NCI-H69 (cell line): ENCODE data around the gene SH3BGRL3.
"Not testable (repeated sequence)": the region's sequence is repeated elsewhere in the genome, so short reads cannot be mapped to it uniquely, and the experiment has no call there.

ENCODE experiments used
- DNase-seq: peaks from one replicate; lab custom pipeline; 2025; lab: John Stamatoyannopoulos, UW

SH3BGRL3 gene

DNA sequence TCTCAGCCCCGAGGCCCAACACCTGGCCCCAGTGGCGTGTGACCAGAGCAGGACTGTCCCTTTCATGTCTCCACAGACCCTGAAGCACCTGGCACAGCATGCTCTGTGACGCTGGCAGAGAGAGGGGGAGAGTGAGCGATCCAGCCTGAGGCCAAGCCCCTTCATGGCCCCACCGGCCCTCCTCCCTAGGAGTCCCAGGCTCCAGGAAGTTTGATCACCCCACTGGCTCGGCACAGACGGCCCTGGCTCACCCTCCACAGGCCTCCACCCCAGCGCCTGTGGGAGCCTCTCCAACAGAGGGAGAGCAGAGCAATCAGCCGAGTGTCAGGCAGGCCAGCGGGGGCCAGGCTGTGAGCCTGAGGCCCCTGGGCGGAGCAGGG, 11.0 kb downstream of the SH3BGRL3 start:
- no peak for DNase-seq

DNA sequence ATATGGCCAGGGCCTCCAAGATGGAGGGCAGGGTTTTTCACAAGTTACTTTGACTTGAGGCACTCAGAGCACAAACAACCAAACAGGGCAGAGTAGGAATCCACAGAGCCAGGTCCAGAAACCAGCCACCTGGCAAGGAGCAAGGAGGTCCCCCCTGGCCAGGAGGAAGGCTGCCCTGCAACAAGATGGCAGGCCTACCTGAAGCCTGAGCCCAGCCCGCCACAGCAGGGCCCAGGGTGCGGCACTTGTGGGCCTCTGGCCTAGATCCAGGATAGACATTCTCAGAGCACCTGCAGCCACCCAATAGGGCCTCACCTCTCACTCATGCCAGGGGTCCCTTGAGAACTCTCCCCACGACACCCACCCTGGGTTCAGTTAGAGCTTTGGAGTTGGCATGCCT, 11.5 kb downstream of the SH3BGRL3 start:
- no peak for DNase-seq

DNA sequence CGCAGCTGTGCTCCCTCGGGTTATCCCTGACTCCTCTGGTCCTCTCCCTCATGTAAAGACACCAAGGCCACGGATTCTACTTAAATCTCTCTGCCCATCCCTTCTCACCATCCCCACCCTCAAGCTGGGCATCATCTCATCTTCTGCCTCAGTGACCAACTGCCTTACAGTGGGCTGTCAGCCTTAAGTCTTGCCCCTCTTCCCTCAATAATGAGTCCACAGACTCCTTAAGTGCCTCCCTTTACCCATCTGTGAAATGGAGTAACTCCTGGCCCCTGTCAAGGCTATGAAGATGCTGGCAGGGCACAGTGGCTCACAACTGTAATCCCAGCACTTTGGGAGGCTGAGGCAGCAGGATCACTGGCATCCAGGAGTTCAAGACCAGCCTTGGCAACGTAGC, 12.1 kb downstream of the SH3BGRL3 start:
- DNase-seq = no peak

DNA sequence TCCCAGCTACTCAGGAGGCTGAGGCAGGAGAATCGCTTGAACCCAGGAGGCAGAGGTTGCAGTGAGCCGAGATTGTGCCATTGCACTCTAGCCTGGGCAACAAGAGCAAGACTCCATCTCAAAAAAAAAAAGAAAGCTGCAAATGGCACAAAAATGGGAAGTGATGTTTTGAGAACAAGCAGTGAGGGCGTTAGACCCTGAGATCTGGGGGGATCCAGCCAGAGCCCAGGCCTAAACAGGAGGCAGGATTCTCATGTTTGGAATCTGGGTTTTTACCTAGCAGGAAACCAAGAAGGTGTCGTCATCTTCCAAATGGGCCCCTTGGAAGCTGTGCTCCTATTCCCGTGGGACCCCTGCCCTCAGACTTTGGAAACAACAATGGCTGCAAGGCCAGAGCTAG, 12.8 kb downstream of the SH3BGRL3 start:
- DNase-seq = not testable (repeated sequence)

DNA sequence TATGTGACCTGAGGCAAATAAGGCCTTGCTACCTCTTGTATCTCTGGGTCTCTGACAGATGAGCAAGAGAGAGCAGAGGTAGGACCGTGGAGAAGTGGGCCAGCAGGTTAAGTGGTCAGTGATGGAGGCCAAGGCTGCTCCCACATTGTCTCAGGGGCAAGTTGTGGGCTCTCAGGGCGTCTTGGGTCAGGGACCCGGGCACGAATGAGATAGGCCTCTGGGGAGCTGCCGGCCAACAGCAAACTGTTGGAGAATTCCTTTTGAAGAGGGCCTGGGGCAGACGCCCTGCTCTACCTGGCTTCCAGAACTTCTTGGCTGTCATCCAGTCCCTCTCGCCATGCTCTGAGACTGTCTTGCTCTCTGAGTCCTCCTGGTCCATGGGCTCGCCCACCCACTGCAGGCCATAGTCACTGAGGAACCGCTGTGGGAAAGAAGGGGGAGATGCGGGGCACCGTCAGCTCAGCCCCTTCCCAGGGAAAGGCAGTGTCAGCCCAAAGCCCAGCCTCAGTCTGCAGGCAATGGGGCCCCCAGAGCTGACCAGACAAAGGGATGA, 14.1 kb downstream of the SH3BGRL3 start:
- no peak for DNase-seq

DNA sequence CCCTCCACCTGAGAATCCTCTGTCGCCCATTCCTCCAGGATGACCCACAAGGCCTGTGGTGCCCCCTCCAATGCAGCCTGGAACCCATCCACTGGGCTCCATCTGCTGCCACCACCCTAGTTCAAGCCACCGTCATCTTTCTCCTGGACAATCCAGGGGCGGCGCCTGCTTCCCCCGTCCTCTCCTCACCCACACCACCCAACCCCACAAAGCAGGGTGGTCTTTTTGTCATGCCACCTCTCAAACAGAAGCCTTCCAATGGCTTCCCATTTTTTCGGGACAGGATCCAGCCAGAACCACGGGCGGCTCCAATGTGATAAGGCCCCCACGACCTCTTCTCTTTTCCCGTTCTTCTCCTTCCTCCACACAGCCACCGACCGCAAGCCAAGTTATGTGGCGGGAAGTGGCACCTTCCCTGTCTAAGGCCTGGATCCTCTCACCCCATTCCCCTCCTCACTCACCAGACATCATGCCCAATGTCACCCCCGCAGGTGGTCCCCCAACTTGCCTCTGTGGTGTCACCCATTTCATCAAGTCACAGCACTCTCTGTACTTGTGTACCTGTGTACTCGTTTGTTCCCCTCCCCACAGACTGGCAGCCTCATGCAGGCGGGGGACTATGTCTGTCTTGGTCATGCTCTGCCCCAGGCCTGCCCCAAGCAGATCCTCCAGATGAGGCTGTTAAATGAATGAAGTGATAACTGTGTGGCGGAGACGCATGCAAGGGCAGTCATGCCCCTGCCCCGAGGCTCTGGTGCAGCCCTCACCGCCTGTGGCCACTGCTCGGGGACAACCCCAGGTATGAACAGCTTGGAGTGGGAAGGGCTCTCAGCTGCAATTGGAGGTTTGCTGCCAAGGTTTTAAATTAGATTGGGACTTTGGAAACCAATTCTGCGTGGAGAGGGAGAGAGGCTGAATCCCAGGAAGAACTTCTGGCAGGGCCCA, 15.6 kb downstream of the SH3BGRL3 start:
- no peak for DNase-seq

DNA sequence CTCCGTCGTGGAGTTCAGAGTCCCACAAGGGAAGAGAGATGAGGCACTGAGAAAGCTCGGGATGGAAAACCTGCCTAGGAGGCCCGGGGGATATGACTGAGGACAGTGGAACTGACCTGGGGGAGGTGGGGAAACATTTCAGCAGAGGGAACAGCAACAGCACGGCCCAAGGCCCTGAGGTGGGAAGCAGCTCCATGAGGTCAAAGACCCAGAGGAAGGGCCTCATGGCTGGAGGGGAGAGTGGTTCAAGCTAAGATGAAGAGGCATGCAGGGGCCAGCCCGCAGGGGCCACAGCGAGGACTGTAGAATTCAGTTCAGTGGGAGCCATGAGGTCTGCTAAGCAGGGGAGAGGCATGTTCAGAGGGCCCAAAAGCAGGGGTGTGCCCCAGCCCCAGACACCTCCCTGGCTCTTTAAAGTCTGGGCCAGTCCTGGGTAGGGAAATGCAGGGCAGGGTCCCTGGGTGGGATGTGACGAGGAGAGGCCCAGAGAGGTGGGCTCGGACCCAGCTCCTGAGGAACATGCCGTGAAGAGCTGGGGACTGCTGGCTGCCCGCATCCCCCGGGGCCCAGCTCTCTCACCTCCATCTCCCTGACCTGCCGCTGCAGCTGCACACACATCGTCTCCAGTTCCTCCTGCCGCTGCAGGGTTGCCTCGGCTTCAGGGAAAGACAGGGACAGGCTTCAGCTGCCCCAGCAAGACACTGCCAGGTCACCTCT, 16.6 kb downstream of the SH3BGRL3 start:
- DNase-seq = no peak

DNA sequence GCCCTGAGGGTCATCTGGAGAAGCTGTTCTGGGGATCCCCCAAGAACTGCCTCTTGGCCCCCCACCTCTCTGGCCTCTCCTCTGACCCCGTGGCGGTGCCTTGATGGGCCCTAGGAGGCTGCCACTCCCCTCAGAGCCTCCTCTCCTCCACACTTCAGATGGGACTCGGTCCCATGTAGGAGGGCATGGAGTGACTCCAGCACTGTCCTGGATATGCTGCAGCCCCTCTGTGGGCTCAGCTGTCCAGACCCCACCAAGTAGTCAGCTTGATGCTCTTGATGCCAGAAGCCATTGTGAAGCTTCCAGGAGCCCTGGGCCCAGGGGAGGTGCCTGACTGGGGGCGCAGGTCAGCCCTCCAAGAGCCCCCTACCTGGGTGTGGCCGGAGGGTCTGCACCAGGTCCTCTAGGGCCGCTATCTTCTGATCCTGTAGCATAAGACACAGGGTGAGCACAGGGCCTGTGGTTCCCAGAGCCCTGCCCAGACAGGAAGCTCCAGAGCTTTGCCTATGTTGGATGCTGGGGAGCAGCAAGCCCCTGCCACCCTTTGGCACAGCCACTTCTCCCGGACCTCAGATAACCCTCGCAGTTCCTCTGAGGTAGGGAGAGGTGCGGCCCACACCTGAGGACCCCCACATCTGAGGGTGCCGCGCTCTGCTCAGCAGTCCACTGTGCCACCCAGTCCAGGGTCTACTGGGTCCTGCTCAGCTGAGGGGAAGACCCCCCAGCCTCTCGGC, 17.3 kb downstream of the SH3BGRL3 start:
- no peak for DNase-seq

DNA sequence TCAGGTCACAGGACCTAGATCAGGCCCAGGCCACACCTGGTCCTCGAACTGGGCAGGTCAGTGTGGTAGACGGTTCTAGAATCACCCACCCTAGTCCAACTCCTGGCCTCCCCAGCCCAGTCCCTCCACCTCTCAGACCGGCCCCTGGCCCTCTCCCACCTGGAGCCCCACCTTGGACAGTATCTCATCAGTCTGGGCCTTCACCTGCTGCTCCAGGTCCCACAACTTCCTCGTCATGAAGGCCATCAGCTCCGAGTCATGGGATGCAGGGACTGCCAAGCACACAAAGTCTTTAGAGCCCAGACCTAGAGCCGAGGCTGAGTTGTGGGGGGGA, 17.9 kb downstream of the SH3BGRL3 start:
- DNase-seq = no peak

DNA sequence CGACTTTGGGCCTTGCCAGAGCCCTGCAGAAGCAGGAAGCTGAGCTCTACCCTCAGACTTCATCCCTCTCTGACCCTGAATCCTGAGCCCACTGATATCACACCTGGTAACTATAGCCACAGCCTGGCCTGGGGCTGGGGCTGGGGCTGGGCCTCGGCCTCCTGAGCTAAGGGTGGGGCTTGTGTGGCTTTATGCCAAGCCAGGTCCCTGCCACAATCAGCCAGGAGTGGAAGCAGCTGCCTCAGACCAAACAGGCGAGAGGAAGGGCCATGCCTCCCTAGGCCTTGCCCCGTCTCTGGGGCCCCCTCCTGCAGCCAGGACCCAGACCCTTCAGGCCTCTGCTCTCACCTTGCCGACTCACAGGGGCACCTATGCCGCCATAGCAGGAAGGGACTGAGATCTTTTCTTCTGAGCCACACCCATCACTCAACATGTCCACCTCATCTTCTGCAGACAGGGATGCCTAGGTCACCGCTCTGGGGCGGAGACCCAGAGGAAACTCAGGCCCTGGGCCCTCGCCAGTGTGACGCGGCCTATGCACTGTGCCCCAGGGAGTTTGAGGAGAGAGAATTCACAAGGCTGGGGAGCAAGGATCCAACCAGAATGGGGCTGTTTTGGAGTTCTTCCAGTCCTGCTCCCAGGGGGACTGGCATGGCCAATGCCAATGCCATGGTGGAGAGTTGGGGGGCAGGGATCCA, 20.8 kb downstream of the SH3BGRL3 start:
- DNase-seq = no peak

DNA sequence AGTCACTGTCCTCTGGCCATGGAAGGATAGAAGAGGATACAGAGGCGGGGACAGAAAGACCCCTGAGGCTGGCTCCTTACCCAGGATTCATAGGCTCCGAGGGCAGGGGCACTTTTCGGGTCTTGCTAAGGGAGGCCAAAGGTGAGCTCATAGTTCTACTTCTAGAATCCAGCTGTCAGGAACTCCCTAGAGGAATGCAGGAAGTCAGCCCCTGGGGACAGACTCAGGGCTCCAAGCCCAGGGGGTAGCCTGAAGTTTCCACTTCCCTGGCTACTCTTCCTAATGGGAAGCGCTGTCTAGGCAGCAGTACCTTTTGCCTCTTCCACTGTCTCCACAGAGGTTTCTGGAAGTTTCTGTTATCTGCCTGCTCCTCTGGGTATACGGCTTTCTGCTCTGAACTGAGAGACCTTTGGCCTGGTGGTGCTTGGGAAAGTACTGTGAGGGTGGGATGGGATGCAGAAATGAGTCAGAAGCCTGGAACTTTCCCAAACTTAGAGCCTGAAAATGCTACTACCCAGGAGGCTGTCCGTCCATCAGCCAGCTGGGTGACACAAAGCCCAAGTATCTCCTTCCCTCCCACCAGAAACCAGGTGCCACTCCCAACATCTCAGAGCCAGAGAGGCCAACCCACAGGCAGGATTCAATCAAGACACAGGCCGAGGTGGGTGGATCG, 23.0 kb downstream of the SH3BGRL3 start:
- no peak for DNase-seq

DNA sequence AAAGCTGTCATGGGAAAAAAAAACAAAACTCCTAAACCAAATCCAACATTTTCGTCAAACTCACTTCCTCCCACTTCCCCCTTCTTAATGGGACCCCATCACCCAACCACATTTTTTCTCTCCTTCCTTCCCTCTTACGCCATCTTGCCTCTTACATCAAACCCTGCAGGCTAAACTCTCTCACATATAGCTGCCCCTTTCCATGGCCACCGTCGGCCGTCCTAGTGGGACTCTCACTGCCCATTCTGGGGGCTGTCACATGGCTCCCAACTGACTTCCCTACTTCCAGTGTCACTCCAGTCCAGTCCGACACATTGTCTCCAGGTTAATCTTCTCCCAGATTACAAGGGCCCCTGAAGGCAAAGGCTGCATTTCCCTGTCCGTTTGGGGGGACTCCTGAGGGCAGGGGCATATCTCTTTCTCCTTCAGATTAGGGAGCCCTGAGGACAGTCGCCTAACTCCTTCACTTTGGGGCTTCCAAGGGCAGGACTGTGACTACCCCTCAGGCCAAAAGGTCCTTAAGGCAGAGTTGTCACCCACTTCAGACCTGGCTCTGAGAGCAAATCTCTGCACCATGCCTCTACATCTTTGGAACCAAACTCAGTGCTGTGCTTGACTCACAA, 25.9 kb downstream of the SH3BGRL3 start:
- DNase-seq = no peak

DNA sequence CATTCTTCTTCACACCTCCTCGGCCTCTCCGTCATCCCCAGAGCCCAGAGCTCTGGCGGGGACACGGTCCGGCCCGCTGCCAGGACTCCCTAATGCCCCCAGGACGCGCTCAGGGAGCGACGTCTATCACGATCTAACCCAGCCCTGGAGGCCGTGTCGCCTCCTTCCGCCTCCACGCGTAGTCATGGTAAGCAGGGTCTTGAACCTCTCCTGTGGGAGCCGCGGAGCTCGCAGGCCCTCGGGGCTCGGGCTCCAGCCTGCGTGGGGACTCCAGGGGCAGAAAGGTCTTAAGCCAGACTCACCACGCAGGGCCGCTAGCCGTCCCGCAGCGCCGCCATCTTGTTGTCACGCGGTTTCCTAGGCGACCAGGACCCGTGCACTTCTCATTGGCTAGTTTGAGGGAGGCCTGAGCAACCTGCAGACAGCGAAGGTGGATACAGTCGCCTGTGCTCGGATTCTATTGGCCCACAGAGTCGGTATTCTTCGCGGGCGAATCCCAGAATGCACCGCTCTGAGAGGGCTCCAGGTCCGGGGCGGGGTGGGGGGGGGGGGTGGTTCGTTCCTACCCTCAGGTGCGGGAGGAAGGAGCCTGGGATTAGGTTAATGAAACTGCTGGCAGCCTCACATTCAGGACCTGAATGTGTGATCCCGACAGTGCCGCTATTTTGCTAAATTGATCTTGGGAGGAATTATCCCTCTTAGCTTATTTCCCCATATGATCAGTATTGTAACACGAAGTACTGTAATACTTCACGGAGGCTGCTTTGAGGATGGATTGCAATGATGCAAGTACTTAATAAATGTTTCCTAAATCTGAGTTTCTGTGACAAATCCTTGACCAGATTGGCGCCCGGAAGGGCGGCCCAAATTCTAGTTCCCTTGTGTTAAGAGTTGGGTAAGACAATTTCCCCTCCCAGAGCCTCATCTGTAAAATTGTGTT, 26.7 kb downstream of the SH3BGRL3 start, which contains the start of gene UBXN11:
UBXN11 (minus strand) TSS at position 347 of the 940 bp plus-strand sequence. CDS start 3,753 bp downstream, outside the sequence.
- DNase-seq = peak; percentile 96

DNA sequence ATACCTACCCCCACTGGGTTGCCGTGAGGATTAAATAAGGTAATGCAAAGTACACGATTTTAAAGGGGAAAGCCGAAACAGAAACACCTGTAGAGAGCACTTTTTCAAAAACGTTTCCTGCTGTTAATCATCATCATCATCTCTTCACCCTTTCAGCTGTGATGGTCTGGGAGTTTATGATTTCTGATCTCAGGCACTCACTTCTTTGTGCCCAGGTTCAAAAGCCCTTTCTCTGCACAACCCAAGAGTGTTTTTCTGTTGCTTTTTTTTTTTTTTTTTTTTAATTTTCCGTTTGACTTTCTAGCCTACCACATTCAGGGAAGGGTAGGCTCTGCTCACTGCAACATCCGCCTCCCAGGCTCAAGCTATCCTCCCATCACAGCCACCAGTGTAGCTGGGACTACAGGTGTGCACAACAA, 27.5 kb downstream of the SH3BGRL3 start:
- DNase-seq = peak; percentile 30

DNA sequence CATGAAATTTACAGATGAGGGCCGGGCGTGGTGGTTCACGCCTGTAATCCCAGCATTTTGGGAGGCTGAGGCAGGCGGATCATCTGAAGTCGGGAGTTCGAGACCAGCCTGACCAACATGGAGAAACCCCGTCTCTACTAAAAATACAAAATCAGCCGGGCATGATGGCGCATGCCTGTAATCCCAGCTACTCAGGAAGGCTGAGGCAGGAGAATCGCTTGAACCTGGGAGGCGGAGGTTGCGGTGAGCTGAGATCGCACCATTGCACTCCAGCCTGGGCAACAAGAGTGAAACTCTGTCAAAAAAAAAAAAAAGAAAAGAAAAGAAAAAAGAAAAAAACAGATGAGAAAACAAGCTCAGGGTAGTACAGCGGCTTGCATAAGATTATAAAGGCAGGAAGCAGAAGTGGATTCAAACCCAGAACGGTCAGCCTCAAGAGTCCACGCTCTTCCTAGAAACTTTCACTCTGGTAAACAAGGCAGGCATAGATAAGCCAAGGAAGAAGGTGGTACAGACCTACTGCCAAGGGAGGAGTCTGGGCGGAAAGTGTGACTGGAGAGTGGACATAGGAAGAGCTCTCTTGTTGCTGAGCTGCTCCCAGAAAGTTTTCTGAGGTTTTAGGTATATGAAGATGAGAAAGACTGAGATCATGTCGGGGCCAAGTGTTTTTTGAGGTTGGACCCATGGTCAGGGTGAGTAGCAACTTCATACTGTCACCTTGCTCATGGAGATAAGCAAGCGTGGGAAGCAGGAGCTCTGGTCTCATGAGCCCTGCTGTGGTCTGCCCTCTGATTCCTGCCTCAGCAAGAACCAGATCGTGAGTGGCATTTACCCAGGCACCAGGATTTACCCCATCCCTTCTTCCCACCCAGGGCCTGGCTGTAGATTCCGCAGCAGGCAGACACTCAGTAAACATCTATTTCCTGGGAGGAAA, 28.3 kb downstream of the SH3BGRL3 start:
- not testable (repeated sequence) for DNase-seq

DNA sequence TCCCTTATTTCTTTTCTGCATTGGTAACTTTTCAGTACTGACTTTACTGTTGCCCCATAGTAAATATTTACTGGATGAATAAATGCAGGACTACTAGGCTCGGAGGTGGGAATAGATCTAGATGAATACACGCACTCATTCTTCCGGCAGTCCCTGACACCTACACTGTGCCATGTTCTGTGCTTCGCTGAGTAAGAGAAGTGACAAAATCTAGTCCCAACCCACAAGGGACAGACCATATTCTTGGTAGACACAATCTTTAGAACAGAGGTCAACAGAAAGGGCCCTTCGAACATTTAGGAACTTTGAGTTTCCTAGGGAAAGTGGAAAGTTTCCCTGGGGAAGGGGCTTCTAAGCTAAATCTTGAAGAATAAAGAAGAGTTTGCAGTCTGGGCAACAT, 34.6 kb downstream of the SH3BGRL3 start:
- no peak for DNase-seq

DNA sequence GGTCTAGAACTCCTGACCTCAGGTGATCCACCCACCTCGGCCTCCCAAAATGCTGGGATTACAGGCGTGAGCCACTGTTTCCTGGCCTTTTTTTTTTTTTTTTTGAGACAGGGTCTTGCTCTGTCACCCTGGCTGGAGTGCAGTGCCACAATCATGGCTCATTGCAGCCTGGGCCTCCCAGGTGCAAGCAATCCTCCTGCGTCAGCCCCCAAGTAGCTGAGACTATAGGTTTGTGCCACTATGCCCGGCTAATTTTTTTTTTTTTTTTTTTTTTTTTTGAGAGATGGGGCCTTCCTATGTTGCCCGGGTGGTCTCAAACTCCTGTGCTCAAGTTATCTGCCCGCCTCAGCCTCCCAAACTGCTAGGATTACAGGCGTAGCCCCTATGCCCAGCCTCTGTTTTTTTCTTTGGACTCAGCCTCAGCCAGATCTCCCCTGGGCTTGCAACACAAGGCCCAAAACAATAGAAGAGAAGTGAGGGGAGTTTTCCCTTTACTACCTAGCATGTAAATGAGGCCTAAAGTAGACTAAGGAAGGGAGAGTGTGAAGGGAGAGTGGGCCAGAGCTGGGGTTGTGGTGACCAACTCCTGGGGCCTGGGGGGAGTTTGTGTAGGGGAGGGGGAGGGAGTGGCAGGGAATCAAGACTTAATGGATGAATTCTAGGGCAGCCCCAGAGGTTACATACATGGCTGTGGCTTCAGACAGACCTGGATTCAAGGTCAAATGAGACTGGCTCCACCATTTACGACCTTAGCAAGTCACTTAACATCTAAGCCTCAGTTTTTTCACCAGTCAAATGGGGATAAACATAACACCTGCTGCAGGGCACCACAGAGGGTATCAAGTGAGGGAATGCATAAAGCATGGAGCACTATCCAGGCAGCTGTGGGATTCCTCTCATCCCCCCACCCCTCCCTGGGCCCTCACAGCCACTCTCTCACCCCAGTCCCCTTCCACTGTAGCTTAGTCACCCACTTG, 36.3 kb downstream of the SH3BGRL3 start:
- no peak for DNase-seq
